Myocyte (in vitro differentiated cells): ENCODE results near the gene RASA3. TPM values are rescaled to one million over a fixed set of nuclear protein-coding genes. Genes with fewer than 3 reads are reported as not detected.
"Not testable (repeated sequence)": the region's sequence is repeated elsewhere in the genome, so short reads cannot be mapped to it uniquely, and the experiment has no call there.

Source experiments
- DNase-seq: peaks from one replicate; pipeline ENCODE4 v3.0.0-alpha.2; 2012; ENCODE audit warnings: low read depth
- total RNA-seq: library from RNA; depleted of rRNA; stranded (reverse); fragments of >200 nt; gene quantifications from 2 replicates; pipeline ENCODE4 v1.2.3, GENCODE V29; 2014

RASA3 gene
- total RNA-seq, 1 donor from 2014 or later: 36.0 TPM

DNA sequence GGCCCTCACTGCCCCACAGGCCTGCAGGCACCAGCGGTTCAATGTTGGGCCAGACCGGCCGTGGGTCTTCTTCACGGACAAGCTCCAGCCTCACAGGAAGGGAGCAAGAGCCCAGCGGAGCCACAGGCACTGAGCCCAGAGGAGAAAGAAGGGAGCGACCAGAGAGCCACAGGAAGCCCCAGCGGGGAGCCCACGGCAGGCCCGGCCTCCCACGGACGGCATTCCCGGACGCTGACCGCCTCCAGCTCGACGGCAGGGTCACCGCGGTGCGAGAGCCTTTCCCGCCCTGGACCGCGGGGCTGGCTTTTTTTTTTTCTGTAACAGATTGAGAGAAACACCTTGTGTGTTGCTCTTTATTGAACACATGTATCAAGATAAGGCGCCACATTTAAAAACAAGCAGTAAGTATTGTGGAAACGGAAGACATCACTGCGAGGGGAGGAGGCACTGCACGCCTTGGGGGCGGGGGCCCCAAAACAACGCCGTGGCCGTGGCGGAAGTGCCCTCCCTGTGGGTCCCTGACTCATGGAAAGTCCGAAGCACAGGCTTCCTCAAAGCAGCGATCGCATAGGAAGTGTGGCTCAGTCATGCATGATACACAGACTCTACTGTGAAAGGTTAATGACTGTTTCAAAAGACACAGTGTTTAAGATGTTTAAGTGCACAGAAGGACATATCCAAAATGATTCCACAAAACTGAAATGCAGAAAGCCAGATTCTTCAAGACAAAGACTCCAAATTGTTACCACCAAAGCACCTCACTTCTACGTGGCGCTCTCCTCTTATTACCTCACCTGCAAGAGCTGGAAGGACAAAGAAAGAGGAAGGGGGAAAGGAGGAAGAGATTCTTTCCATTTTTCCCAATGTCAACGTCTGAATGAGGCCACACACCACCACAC is 3.5 kb downstream of the RASA3 start:
- DNase-seq: peak; percentile 67

DNA sequence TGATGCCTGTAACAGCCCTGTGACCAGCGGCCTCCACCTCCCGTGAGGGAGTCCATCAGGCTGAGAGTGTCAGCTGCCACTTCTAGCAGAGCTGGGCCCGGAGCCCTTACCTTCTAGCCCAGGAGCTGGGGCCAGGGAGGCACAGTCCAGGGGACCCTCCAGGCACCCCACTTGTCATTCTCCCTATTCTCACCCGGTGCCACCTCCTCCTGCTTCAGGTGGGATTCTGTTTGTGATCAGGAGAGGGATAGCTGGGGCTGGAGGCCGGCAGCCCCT is 4.1 kb downstream of the RASA3 start:
- no peak for DNase-seq

- DNase-seq: peak; percentile 69
These were observed 4.7 kb downstream of the RASA3 start for GRCh38 chr13:114127473-114128347.

- DNase-seq: no peak
These were observed 5.5 kb downstream of the RASA3 start for GRCh38 chr13:114126789-114127472.

DNA sequence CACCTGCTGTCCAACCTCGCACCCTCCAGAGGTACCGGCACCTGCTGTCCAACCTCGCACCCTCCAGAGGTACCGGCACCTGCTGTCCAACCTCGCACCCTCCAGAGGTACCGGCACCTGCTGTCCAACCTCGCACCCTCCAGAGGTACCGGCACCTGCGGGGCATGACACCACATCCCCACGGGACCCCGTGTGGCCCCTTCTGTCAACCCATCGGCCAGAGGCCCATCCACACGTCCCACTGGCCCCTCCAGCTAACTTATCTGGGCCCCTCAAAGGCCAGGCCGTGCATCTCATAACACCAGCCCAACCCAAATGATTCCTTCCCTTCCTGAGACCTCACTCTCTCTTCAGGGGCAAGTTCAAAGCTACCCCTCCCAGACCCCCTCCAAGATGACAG is 6.3 kb downstream of the RASA3 start:
- DNase-seq: not testable (repeated sequence)

DNA sequence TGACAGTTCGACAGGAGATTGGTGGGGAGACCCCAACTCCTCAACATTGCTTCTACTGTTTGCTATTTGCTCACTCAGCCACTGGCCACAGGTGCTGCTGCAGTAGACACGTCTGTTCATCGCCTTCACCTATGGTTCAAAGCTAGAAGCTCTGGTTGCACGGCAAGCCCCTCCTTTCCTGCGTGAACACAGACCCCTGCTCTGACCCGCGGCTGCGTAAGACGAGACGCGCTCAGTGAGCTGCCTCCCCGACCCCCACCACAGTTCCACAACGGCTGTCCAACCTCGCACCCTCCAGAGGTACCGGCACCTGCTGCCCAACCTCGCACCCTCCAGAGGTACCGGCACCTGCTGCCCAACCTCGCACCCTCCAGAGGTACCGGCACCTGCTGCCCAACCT is 6.8 kb downstream of the RASA3 start:
- no peak for DNase-seq

- peak; percentile 71 for DNase-seq
These were observed 7.5 kb downstream of the RASA3 start for GRCh38 chr13:114124921-114125320.

GRCh38 chr13:114124431-114124830 is 8.0 kb downstream of the RASA3 start:
- DNase-seq: no peak

DNA sequence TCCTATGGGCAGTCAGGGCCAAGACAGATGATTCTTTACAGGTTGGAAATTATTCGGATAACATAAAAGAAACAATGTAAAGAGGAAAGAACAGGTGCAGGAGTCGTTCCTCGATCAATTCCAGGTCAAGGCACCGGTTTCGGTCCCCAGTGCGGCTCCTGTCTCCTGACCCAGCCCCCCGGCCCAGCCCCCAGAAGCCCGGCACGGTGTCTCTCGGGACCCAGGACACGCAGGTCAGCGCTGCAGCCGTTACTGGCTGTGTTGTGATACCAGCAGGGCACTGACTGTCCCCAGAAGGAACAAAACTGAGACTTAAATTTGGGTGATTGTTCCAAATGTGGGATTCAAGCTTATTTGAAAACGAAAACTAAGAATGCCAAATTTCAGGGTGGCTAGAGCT is 8.5 kb downstream of the RASA3 start:
- no peak for DNase-seq

DNA sequence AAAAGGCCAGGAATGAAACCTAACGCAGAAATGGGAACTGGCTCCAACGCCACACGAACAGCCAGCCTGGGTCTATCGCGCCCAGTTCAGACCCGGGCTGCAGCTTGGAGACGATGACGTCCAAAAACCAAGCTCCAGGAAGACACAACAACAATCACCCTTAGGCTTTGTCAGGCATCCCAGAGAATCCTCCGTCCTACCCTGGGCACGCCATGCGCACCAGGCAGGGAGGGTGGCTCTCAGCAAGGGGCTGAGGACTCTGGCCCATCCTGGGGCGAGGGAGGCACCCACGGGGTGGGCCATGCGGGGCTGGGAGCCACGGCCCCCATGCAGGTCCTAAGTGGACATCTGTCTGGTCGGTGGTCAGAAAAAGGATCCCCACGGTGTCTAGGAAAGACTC is 9.0 kb downstream of the RASA3 start:
- DNase-seq: no peak

DNA sequence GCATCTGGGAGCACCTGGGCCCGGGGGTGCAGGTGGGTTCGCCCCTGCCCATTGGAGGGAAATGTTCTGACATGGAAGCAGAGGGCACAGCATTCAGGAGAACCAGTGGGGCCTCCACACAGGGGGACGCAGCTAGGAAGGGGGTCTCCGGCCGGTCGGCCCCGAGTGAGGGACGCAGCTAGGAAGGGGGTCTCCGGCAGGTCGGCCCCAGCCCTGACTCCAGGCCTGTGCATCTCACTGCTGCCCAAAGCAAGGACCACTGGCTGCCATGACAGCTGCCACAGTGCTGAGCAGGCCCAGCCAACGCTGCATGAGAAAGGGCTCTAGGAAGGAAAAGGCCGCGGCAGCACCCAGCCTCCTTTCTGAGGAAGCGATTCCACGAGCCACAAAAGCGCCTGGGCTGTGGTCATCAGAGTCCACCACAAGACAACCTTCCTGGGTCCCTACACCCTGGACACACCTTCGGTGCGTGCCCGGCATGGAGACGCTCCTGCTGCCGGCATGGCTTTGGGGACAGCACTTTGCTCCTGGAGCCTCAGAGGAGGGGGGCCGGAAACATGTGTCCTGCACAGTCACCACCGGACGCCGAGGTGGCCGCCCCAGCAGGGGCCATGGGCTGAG is 9.7 kb downstream of the RASA3 start:
- DNase-seq: no peak

DNA sequence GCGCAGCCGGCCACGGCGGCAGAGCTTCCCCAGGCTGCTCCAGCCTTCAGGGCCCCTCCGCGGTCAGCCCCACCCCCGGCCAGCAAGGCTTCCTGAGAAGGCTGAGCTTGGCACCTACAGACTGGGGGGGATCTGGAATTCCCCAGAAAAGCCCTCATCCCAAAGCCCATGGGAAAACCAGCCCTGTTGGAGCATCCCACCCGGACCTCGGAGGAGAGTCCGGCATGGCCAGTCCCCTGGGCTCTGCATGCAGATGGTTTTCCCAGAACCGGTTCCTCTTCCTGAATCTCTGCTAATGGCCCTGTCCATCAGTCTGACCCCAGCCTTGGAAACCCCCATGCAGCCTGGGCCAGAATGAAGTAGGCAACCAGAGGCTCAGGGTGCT is 10.3 kb downstream of the RASA3 start:
- DNase-seq: no peak

GRCh38 chr13:114121496-114122126 is 10.8 kb downstream of the RASA3 start:
- no peak for DNase-seq

DNA sequence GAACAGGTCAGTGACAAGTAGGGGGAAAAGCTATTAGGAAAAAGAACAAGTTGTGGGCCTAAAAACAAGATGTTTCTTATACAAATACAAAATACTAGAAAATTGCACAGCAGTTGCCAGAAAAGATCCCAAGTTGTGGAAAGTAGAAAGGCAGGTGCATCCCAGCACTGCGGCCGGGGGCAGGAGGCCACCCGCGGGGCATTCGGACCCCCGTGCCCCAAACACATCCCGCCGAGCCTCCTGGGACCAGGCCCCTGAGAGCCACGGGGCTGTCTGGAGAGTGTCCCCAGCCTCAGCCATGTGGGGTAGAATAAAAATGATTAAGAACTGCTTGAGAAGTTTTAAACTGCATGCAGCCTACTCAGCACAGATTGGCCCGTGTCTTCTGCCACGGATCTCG is 11.4 kb downstream of the RASA3 start:
- no peak for DNase-seq

DNA sequence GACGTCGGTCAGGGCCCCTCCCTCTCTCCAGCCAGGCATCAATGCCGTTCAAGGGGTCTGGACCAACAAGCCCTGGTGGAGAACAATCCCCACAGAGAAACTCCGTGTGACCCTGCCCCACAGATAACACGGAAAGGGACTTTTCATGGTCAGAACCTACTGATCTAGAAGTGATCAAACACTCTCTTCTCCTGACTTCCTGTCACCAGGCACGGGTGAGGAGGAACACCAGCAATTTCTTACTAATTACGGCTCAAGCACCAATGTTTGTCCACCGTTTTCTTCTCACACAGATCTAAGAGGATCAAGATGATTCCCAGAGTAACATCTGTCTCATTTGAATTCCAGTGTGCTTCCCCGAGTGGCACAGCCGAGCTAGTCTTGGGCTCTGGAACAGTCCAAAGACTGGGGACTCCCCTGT is 11.8 kb downstream of the RASA3 start:
- no peak for DNase-seq

DNA sequence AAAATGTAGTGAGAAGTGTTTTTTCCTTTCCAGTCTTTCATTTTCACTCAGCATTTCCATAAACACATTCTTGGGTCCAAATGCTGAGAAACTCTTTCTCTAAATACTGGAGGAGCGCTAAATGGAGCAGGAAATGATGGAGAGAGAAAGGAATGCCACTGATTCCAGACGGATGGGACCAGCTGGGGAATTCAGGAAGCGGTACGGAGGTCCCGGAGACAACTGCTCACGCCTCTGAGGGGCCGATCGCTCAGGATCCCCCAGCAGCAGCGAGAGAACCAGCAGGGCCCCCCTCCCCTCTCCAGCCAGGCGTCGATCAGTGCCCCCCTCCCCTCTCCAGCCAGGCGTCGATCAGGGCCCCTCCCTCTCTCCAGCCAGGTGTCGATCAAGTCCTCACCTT is 13.2 kb downstream of the RASA3 start:
- DNase-seq: peak; percentile 97

GRCh38 chr13:114118511-114119123 is 13.8 kb downstream of the RASA3 start:
- peak; percentile 84 for DNase-seq

DNA sequence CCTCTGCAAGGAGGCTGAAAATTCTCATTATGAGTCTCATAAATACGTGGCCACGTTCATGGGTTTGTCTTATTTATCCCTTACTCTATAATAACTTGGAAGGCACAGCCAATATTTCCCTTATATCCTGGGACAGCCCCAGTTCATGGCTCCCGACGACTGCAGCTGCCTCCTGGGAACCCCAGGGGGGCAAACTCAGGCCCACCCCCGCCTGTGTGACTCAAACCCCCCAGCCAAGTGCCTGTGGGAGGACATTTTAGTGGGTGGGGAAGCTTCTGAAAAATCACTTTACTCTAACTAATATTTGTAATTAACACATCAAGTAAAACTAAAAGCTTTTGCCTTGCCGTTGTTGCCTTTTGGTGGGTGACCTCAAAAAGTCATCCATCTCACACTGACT is 14.3 kb downstream of the RASA3 start:
- DNase-seq: no peak

DNA sequence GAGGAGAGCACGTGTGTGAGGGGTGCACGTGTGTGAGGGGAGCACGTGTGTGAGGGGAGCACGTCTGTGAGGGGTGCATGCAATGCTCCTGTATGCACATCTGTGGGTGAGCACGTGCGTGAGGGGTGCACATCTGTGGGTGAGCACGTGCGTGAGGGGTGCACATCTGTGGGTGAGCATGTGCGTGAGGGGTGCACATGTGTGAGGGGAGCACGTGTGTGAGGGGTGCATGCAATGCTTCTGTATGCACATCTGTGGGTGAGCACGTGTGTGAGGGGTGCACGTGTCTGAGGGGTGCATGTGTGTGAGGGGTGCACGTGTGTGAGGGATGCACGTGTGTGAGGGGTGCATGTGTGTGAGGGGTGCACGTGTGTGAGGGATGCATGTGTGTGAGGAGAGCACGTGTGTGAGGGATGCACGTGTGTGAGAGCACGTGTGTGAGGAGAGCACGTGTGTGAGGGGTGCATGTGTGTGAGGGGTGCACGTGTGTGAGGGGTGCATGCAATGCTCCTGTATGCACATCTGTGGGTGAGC is 15.0 kb downstream of the RASA3 start:
- DNase-seq: not testable (repeated sequence)

DNA sequence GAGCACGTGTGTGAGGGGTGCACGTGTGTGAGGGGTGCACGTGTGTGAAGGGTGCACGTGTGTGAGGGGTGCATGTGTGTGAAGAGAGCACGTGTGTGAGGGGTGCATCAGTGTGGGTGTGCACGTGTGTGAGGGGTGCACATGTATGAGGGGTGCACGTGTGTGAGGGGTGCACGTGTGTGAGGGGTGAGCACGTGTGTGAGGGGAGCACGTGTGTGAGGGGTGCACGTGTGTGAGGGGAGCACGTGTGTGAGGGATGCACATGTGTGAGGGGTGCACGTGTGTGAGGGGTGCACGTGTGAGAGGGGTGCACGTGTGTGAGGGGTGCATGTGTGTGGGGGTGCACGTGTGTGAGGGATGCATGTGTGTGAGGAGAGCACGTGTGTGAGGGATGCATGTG is 15.7 kb downstream of the RASA3 start:
- DNase-seq: no peak
